H1 (cell line): ENCODE data around the gene DLG5. TPM values are rescaled to one million over a fixed set of nuclear protein-coding genes. Genes with fewer than 3 reads are reported as not detected.
A peak's percentile ranks its signal among the peaks of the same experiment; 100 is the strongest.

Experiments
- CTCF ChIA-PET: fragments of 300-600 bp; sonication (Branson Sonifier 250); formaldehyde crosslinking; loops from one replicate; lab custom pipeline; 2021; ENCODE audit not compliant: partially characterized antibody; lab: Charles Lee
- POLR2A ChIA-PET: fragments of 300-600 bp; sonication (Branson Sonifier 250); formaldehyde crosslinking; loops from one replicate; lab custom pipeline; 2021; ENCODE audit warnings: inconsistent platforms; ENCODE audit not compliant: partially characterized antibody; lab: Charles Lee
- DNase-seq, 2 experiments: peaks; one replicate each; pipeline versions ENCODE4 v3.0.0 to v3.0.0-alpha.2; 2010 to 2022; ENCODE audit warnings: low spot score in 2 of 2, low read depth in 1 of 2, mixed read lengths in 1 of 2
- FAIRE-seq: peaks from 2 replicates; lab custom pipeline; 2011; peaks lifted over from hg19 to GRCh38; lab: Jason Lieb, UNC
- H2AFZ ChIP-seq: 2 replicates; pipeline ENCODE4 v1.8.1; 2012; ENCODE audit warnings: low read length, inconsistent platforms
- H2AK5ac ChIP-seq: 2 replicates; pipeline ENCODE4 v1.6.1; 2013; ENCODE audit warnings: low read depth, low read length
- H2BK120ac ChIP-seq: replicated peaks from 2 replicates; pipeline ENCODE3; 2013; ENCODE audit warnings: low read depth, low read length, inconsistent platforms
- H2BK12ac ChIP-seq: 2 replicates; pipeline ENCODE4 v1.6.1; 2013; ENCODE audit warnings: low read depth, low read length
- H2BK15ac ChIP-seq: 2 replicates; pipeline ENCODE4 v1.6.1; 2013; ENCODE audit warnings: low read length
- H2BK20ac ChIP-seq: 2 replicates; pipeline ENCODE4 v1.6.1; 2013; ENCODE audit warnings: low read length
- H2BK5ac ChIP-seq: 2 replicates; pipeline ENCODE4 v1.6.1; 2013; ENCODE audit warnings: low read depth, low read length
- H3K14ac ChIP-seq: 2 replicates; pipeline ENCODE4 v1.6.1; 2013; ENCODE audit warnings: inconsistent platforms; ENCODE audit not compliant: insufficient read length
- H3K18ac ChIP-seq: 2 replicates; pipeline ENCODE4 v1.6.1; 2013; ENCODE audit warnings: low read length; ENCODE audit errors: extremely low read depth
- H3K23ac ChIP-seq: 2 replicates; pipeline ENCODE4 v1.6.1; 2013; ENCODE audit warnings: inconsistent platforms; ENCODE audit not compliant: insufficient read length
- H3K23me2 ChIP-seq: 2 replicates; pipeline ENCODE4 v1.6.1; 2013; ENCODE audit warnings: low read depth, low read length
- H3K27ac ChIP-seq: 2 replicates; pipeline ENCODE4 v1.6.1; 2011; ENCODE audit warnings: low read depth, low read length, inconsistent platforms
- H3K27me3 ChIP-seq, 4 experiments: replicated peaks in 1 of 4; 1 replicate in 1 of 4; 2 replicates in 3 of 4; pipeline versions ENCODE4 v1.6.1 to v1.8.1; 2011 to 2013; ENCODE audit warnings: low read length in 3 of 4, mild to moderate bottlenecking in 3 of 4, inconsistent platforms in 2 of 4, mixed read lengths in 2 of 4, moderate library complexity in 1 of 4; ENCODE audit not compliant: control insufficient read depth in 3 of 4, insufficient read depth in 3 of 4; ENCODE audit errors: extremely low read depth in 1 of 4
- H3K36me3 ChIP-seq, 4 experiments: 2 replicates each; pipeline versions ENCODE4 v1.6.1 to v1.8.1; 2011 to 2013; ENCODE audit warnings: mild to moderate bottlenecking in 4 of 4, low read length in 3 of 4, moderate library complexity in 2 of 4, control low read depth in 1 of 4, inconsistent platforms in 1 of 4; ENCODE audit not compliant: insufficient read depth in 4 of 4, control insufficient read depth in 2 of 4
- H3K4ac ChIP-seq: replicated peaks from 2 replicates; pipeline ENCODE3; 2013; ENCODE audit warnings: low read length, low read depth, mixed read lengths, inconsistent platforms; ENCODE audit not compliant: insufficient read length
- H3K4me1 ChIP-seq, 4 experiments: replicated peaks in 1 of 4; 1 replicate in 1 of 4; 2 replicates in 3 of 4; pipeline versions ENCODE4 v1.6.1 to v1.8.1; 2011 to 2013; ENCODE audit warnings: low read length in 3 of 4, inconsistent platforms in 2 of 4, mixed read lengths in 1 of 4; ENCODE audit not compliant: insufficient read depth in 4 of 4, control insufficient read depth in 3 of 4
- H3K4me2 ChIP-seq, 2 experiments: 2 replicates each; pipeline versions ENCODE4 v1.6.1 to v1.8.1; 2011 to 2013; ENCODE audit warnings: low read depth in 2 of 2, low read length in 2 of 2, control low read depth in 1 of 2, inconsistent platforms in 1 of 2, mild to moderate bottlenecking in 1 of 2; ENCODE audit not compliant: insufficient read depth in 1 of 2
- H3K4me3 ChIP-seq, 4 experiments: fragments of 200-600, 300-600 bp in 1 of 4; sonication (generic), shearing (Covaris generic), sonication (Bioruptor Twin) in 1 of 4; 2 replicates each; pipeline versions ENCODE4 v1.5.1 to v1.8.1; 2011 to 2016; ENCODE audit warnings: low read length in 4 of 4, low read depth in 3 of 4, control low read depth in 2 of 4, inconsistent platforms in 2 of 4, mild to moderate bottlenecking in 2 of 4, mixed read lengths in 1 of 4, moderate library complexity in 1 of 4; ENCODE audit not compliant: insufficient read depth in 2 of 4; ENCODE audit errors: extremely low read depth in 1 of 4
- H3K56ac ChIP-seq: replicated peaks from 2 replicates; pipeline ENCODE3; 2013; ENCODE audit warnings: low read depth, mild to moderate bottlenecking, mixed read lengths, low read length, inconsistent platforms; ENCODE audit not compliant: insufficient read length
- H3K79me1 ChIP-seq: 2 replicates; pipeline ENCODE4 v1.6.1; 2013; ENCODE audit warnings: low read depth, low read length, control low read depth
- H3K79me2 ChIP-seq, 2 experiments: 2 replicates each; pipeline versions ENCODE4 v1.6.1 to v1.8.1; 2012 to 2013; ENCODE audit warnings: low read length in 2 of 2, mild to moderate bottlenecking in 2 of 2, inconsistent platforms in 1 of 2; ENCODE audit not compliant: insufficient read depth in 2 of 2, control insufficient read depth in 1 of 2
- H3K9ac ChIP-seq, 4 experiments: replicated peaks in 1 of 4; 1 replicate in 1 of 4; 2 replicates in 3 of 4; pipeline versions ENCODE4 v1.6.1 to v1.8.1; 2011 to 2013; ENCODE audit warnings: low read depth in 3 of 4, low read length in 3 of 4, control low read depth in 2 of 4, mild to moderate bottlenecking in 2 of 4, moderate library complexity in 2 of 4, inconsistent platforms in 1 of 4; ENCODE audit errors: extremely low read depth in 1 of 4
- H3K9me3 ChIP-seq, 2 experiments: 2 replicates each; pipeline versions ENCODE4 v1.6.1 to v1.8.1; 2012 to 2013; ENCODE audit warnings: mild to moderate bottlenecking in 2 of 2, moderate library complexity in 2 of 2, control low read depth in 1 of 2, inconsistent platforms in 1 of 2, low read depth in 1 of 2, low read length in 1 of 2, mixed read lengths in 1 of 2; ENCODE audit not compliant: insufficient read depth in 2 of 2
- H4K20me1 ChIP-seq, 2 experiments: replicated peaks in 1 of 2; 2 replicates each; pipeline versions ENCODE3 to v1.8.1; 2011 to 2013; ENCODE audit warnings: inconsistent platforms in 2 of 2, low read length in 2 of 2, mild to moderate bottlenecking in 1 of 2; ENCODE audit not compliant: insufficient read depth in 2 of 2, control insufficient read depth in 1 of 2
- H4K5ac ChIP-seq: 2 replicates; pipeline ENCODE4 v1.6.1; 2013; ENCODE audit warnings: low read length, low read depth, mixed read lengths, inconsistent platforms; ENCODE audit not compliant: insufficient read length
- H4K8ac ChIP-seq: 2 replicates; pipeline ENCODE4 v1.8.0; 2013; ENCODE audit warnings: mild to moderate bottlenecking, moderate library complexity, low read length, inconsistent platforms; ENCODE audit not compliant: insufficient read depth; ENCODE audit errors: extremely low read depth
- H4K91ac ChIP-seq: replicated peaks from 2 replicates; pipeline ENCODE3; 2013; ENCODE audit warnings: low read length, mixed read lengths, inconsistent platforms; ENCODE audit not compliant: insufficient read length
- BCL11A ChIP-seq, 2 experiments: IDR thresholded peaks; one replicate each; pipeline ENCODE4 v1.6.1; 2011; ENCODE audit warnings: low read depth in 2 of 2, low read length in 2 of 2, mild to moderate bottlenecking in 2 of 2
- HDAC2 ChIP-seq, 2 experiments: fragments of 300-600 bp in 1 of 2; sonication (generic) in 1 of 2; IDR thresholded peaks; 2 replicates each; pipeline ENCODE4 v1.6.1; 2011 to 2012; ENCODE audit warnings: low read depth in 2 of 2, low read length in 2 of 2, mild to moderate bottlenecking in 2 of 2, moderate library complexity in 2 of 2, borderline replicate concordance in 1 of 2, inconsistent platforms in 1 of 2
- KDM4A ChIP-seq: IDR thresholded peaks from one replicate; pipeline ENCODE4 v1.7.1; 2012; ENCODE audit warnings: low read depth, mild to moderate bottlenecking, moderate library complexity, low read length, inconsistent platforms; ENCODE audit not compliant: severe bottlenecking
- KDM5A ChIP-seq: fragments of 200-600 bp; IDR thresholded peaks from 2 replicates; pipeline ENCODE4 v1.7.1; 2012; ENCODE audit warnings: mild to moderate bottlenecking, low read length, inconsistent platforms, mixed read lengths
- NANOG ChIP-seq: IDR thresholded peaks from 2 replicates; pipeline ENCODE4 v1.6.1; 2011; ENCODE audit warnings: low read length, low read depth, mild to moderate bottlenecking, inconsistent platforms; ENCODE audit not compliant: insufficient read depth, poor library complexity, severe bottlenecking
- NRF1 ChIP-seq: IDR thresholded peaks from 2 replicates; pipeline ENCODE4 v1.6.1; 2011; ENCODE audit warnings: mild to moderate bottlenecking, low read depth, low read length, improper control_type of control experiment
- POLR2A ChIP-seq, 2 experiments: IDR thresholded peaks; 1 replicate in 1 of 2; 2 replicates in 1 of 2; pipeline ENCODE4 v1.6.1; 2011; ENCODE audit warnings: low read depth in 2 of 2, low read length in 2 of 2, mild to moderate bottlenecking in 2 of 2; ENCODE audit errors: control extremely low read depth in 1 of 2
- POU5F1 ChIP-seq: IDR thresholded peaks from 2 replicates; pipeline ENCODE4 v1.6.1; 2011; ENCODE audit warnings: low read depth, mild to moderate bottlenecking, low read length, moderate library complexity
- RFX5 ChIP-seq: IDR thresholded peaks from 2 replicates; pipeline ENCODE4 v1.6.1; 2011; ENCODE audit warnings: low read depth, low read length, improper control_type of control experiment, borderline replicate concordance
- SP2 ChIP-seq: IDR thresholded peaks from 2 replicates; pipeline ENCODE4 v1.6.1; 2012; ENCODE audit warnings: mild to moderate bottlenecking, low read length, inconsistent platforms
- SRF ChIP-seq: IDR thresholded peaks from 2 replicates; pipeline ENCODE4 v1.6.1; 2011; ENCODE audit warnings: mild to moderate bottlenecking, low read depth, low read length, moderate library complexity
- ZNF274 ChIP-seq: IDR thresholded peaks from 2 replicates; pipeline ENCODE4 v1.7.0; 2012; ENCODE audit warnings: low read length, borderline replicate concordance; ENCODE audit errors: extremely low read depth
- WGBS, 2 experiments: shearing (Covaris generic) in 1 of 2; methylation state at CpG; one replicate each; pipeline versions ENCODE4 v1.1.6 to v1.1.7; 2013 to 2015; ENCODE audit warnings: low lambda C conversion rate in 2 of 2, mixed read lengths in 2 of 2, inconsistent platforms in 1 of 2, low coverage in 1 of 2, missing lambda C conversion rate in 1 of 2; ENCODE audit not compliant: insufficient replicate concordance in 2 of 2, insufficient coverage in 1 of 2, insufficient read length in 1 of 2; ENCODE audit errors: extremely low coverage in 1 of 2, missing lambda C conversion rate in 1 of 2; 5-methylcytosine and 5-hydroxymethylcytosine counted together
- polyA plus RNA-seq, 7 experiments: library from polyadenylated mRNA; depleted of rRNA in 3 of 7; stranded (reverse) in 5 of 7; unstranded in 2 of 7; fragments of >200 nt in 5 of 7; fragments of 200-250 nt in 2 of 7; gene quantifications; 1 replicate in 5 of 7; 2 replicates in 1 of 7; 4 replicates in 1 of 7; pipeline versions ENCODE4 v1.2.1 to v1.2.3, GENCODE V29; 2011 to 2013; ENCODE audit warnings: missing spikeins in 2 of 7, mixed read lengths in 2 of 7
- total RNA-seq: library from RNA; stranded (reverse); fragmentation: NEBNext Ultra II Directional; extraction: Animal tissue kit (Norgen Biotek cat#: 25700); gene quantifications from 2 replicates; pipeline ENCODE4 v1.2.1, GENCODE V29; 2021
- TF ChIP-seq, protein P1 (sequence below): IDR thresholded peaks from 2 replicates; pipeline ENCODE4 v1.6.1; 2011; ENCODE audit warnings: low read depth, mild to moderate bottlenecking, low read length; ENCODE audit not compliant: insufficient read depth

The DLG5 gene
- total and polyA plus RNA-seq, 2 of the 8 experiments (the other 6 are each of a cell fraction or from before 2014, with no cell fraction given), result 15.6 to 71.4 TPM

- WGBS, 2 experiments, result 93% methylated on average over 5 of the region's 5 CpGs; no CpG with 5 or more reads in 1 of the 2 experiments
- TF ChIP-seq HDAC2 (IDR thresholded peaks at IDR 0.05; ENCODE audit: borderline replicate concordance in 1 of 2, low read depth in 2 of 2, low read length in 2 of 2) (no peak), NRF1 (no peak), NANOG (no peak), SRF (no peak), KDM4A (no peak), RFX5 (no peak), KDM5A (no peak), POLR2A (IDR thresholded peaks at IDR 0.05; ENCODE audit: control extremely low read depth in 1 of 2, low read depth in 2 of 2, low read length in 2 of 2) (no peak), BCL11A (IDR thresholded peaks at IDR 0.05; ENCODE audit: low read depth in 2 of 2, low read length in 2 of 2) (no peak), ZNF274 (no peak), SP2 (no peak), POU5F1 (no peak)
- TF ChIP-seq, protein P1, sequence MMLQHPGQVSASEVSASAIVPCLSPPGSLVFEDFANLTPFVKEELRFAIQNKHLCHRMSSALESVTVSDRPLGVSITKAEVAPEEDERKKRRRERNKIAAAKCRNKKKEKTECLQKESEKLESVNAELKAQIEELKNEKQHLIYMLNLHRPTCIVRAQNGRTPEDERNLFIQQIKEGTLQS, result no peak
These were observed 83.8 kb downstream of the DLG5 start for GRCh38 chr10:77842652-77843212.

More at GRCh38 chr10:77842652-77843212, 83.8 kb downstream of the DLG5 start:
- H3K14ac ChIP-seq, result no peak overlapping the region
- no peak overlapping the region for H2AK5ac ChIP-seq
- H3K4ac ChIP-seq, result no peak overlapping the region
- H3K9ac ChIP-seq, result no peak overlapping the region
- H2BK20ac ChIP-seq, result no peak overlapping the region
- H2BK15ac ChIP-seq, result no peak overlapping the region
- ChIA-PET POLR2A (no interaction called here), CTCF (interaction anchor here (1.2 to 3.1 kb wide), 2 partner anchors 48 to 63 kb away, joined by 3 to 19 read pairs; no protein-coding TSS in a partner anchor)
- H3K4me3 ChIP-seq, result no peak overlapping the region
- 0 out of 2 replicates have a peak overlapping the region, but pooled peaks have one; percentile 63 for H2BK5ac ChIP-seq
- no peak overlapping the region for H3K23ac ChIP-seq
- FAIRE-seq (no peak), DNase-seq (no peak)
- H3K79me2 ChIP-seq, result no peaks in the 10 kb centered on the region
- no peak overlapping the region for H3K18ac ChIP-seq
- no peaks in the 10 kb centered on the region for H4K20me1 ChIP-seq
- H3K4me2 ChIP-seq, result no peak overlapping the region
- peaks cover 3 to 17% (median 12%) of the 10 kb centered on the region in 4 experiments for H3K36me3 ChIP-seq
- no peak overlapping the region for H3K56ac ChIP-seq
- no peak overlapping the region for H2AFZ ChIP-seq
- no peak overlapping the region for H2BK12ac ChIP-seq
- H3K27ac ChIP-seq, result no peak overlapping the region
- H2BK120ac ChIP-seq, result no peak overlapping the region
- H3K23me2 ChIP-seq, result no peaks in the 10 kb centered on the region
- no peak overlapping the region for H4K8ac ChIP-seq
- H3K79me1 ChIP-seq, result no peaks in the 10 kb centered on the region; the same call in 1 of the 2 replicates
- H3K27me3 ChIP-seq, result no peaks in the 10 kb centered on the region
- no peak overlapping the region for H4K5ac ChIP-seq
- peaks cover 0 to 14% (median 9%) of the 10 kb centered on the region in 4 experiments; a peak in 6 of 7 replicates for H3K4me1 ChIP-seq
- no peak overlapping the region for H4K91ac ChIP-seq
- no peaks in the 10 kb centered on the region for H3K9me3 ChIP-seq
